Fibroblast of mammary gland (primary cell): ENCODE results near the gene HINFP.
A peak's percentile ranks its signal among the peaks of the same experiment; 100 is the strongest.

ENCODE experiments used
- DNase-seq: peaks from one replicate; pipeline ENCODE4 v3.0.0-alpha.2; 2010; ENCODE audit warnings: low read depth
- H3K4me3 ChIP-seq: 2 replicates; pipeline ENCODE4 v1.5.1; 2011; ENCODE audit warnings: low read depth, mild to moderate bottlenecking, low read length, moderate library complexity; ENCODE audit not compliant: control insufficient read depth
- TF ChIP-seq, protein P1 (sequence below): conservative IDR thresholded peaks from 2 replicates; pipeline ENCODE4 v1.5.1; 2011; ENCODE audit warnings: low read depth, low read length, inconsistent platforms; ENCODE audit not compliant: control insufficient read depth, insufficient read depth

Gene HINFP

DNA sequence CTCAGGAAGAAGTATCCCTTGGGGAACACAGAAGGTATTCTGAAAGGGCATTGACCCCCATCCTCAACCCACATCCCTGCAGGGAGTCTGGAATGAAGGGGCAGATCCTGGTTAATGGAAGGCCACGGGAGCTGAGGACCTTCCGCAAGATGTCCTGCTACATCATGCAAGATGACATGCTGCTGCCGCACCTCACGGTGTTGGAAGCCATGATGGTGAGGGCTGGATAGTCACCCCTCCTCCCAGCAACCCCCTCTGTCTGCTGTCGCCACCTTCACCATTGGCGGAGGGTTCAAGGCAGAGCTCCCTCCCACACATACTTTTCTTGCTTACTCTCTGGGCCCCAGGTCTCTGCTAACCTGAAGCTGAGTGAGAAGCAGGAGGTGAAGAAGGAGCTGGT is 32.8 kb downstream of the HINFP start:
- no peak for DNase-seq
- H3K4me3 ChIP-seq: no peak overlapping the region
- TF ChIP-seq, protein P1, sequence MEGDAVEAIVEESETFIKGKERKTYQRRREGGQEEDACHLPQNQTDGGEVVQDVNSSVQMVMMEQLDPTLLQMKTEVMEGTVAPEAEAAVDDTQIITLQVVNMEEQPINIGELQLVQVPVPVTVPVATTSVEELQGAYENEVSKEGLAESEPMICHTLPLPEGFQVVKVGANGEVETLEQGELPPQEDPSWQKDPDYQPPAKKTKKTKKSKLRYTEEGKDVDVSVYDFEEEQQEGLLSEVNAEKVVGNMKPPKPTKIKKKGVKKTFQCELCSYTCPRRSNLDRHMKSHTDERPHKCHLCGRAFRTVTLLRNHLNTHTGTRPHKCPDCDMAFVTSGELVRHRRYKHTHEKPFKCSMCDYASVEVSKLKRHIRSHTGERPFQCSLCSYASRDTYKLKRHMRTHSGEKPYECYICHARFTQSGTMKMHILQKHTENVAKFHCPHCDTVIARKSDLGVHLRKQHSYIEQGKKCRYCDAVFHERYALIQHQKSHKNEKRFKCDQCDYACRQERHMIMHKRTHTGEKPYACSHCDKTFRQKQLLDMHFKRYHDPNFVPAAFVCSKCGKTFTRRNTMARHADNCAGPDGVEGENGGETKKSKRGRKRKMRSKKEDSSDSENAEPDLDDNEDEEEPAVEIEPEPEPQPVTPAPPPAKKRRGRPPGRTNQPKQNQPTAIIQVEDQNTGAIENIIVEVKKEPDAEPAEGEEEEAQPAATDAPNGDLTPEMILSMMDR: no peak

- peak; percentile 12 for DNase-seq
- no peak overlapping the region for H3K4me3 ChIP-seq
- TF ChIP-seq, protein P1: peak; percentile 12
Measured at GRCh38 chr11:119155733-119156492, 34.5 kb downstream of the HINFP start.

GRCh38 chr11:119156496-119156895 is 35.1 kb downstream of the HINFP start:
- TF ChIP-seq, protein P1: no peak
- no peak for DNase-seq
- no peak overlapping the region for H3K4me3 ChIP-seq

GRCh38 chr11:119157063-119157462 is 35.7 kb downstream of the HINFP start:
- no peak for DNase-seq
- H3K4me3 ChIP-seq: no peak overlapping the region
- TF ChIP-seq, protein P1: no peak

GRCh38 chr11:119158467-119158866 is 37.1 kb downstream of the HINFP start:
- TF ChIP-seq, protein P1: no peak
- no peak for DNase-seq
- no peak overlapping the region for H3K4me3 ChIP-seq

DNA sequence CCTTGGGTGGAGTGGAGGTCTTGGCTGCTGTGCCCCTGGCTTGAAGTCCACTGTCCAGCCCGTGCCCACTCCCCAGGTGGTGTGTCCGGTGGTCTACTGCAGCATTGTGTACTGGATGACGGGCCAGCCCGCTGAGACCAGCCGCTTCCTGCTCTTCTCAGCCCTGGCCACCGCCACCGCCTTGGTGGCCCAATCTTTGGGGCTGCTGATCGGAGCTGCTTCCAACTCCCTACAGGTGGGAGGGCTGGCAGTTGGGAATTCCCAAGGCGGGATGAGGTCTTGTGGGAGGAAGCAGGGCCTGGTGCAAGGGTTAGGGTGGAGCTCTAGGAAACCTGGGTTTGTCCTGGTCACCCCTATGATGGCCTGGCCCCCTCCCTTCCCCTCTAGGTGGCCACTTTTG is 38.8 kb downstream of the HINFP start:
- no peak overlapping the region for H3K4me3 ChIP-seq
- TF ChIP-seq, protein P1: no peak
- no peak for DNase-seq
